GM12864 (cell line): ENCODE results near the gene CEP55.

Experiments used
- DNase-seq: peaks from one replicate; pipeline ENCODE4 v3.0.0-alpha.2; 2011; ENCODE audit warnings: low read depth
- H3K4me3 ChIP-seq: 2 replicates; pipeline ENCODE4 v1.5.1; 2011; ENCODE audit warnings: mild to moderate bottlenecking, low read depth, low read length, control low read depth
- TF ChIP-seq, protein P1 (sequence below): IDR thresholded peaks from 2 replicates; pipeline ENCODE4 v1.5.1; 2011; ENCODE audit warnings: low read depth, mild to moderate bottlenecking, moderate library complexity, low read length, control low read depth, inconsistent platforms; ENCODE audit errors: missing control alignments

The CEP55 gene

DNA sequence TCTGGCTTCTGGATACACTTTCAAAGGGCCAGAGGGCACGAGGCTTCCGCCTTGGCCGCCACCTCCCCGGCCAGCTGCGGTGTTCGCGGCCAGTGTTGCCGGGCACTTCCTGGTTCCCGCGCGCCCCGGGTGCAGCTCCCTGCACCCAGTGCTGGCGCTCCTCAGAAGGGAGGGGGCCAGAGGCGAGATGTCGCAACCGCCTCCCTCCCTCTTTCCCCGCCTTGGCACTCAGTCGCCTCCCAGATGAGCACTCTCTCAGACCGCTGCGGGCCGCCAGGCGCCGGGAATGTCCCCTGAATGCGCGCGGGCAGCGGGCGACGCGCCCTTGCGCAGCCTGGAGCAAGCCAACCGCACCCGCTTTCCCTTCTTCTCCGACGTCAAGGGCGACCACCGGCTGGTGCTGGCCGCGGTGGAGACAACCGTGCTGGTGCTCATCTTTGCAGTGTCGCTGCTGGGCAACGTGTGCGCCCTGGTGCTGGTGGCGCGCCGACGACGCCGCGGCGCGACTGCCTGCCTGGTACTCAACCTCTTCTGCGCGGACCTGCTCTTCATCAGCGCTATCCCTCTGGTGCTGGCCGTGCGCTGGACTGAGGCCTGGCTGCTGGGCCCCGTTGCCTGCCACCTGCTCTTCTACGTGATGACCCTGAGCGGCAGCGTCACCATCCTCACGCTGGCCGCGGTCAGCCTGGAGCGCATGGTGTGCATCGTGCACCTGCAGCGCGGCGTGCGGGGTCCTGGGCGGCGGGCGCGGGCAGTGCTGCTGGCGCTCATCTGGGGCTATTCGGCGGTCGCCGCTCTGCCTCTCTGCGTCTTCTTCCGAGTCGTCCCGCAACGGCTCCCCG lies 70.2 kb downstream of the CEP55 start, which contains the start of gene FFAR4:
Gene FFAR4, plus strand, starts transcription at position 231 of the 842 bp plus-strand sequence. Its CDS starts 56 bp downstream, at position 287.
- H3K4me3 ChIP-seq, result no peak within 1 kb of the TSS
- DNase-seq, result no peak
- TF ChIP-seq, protein P1, sequence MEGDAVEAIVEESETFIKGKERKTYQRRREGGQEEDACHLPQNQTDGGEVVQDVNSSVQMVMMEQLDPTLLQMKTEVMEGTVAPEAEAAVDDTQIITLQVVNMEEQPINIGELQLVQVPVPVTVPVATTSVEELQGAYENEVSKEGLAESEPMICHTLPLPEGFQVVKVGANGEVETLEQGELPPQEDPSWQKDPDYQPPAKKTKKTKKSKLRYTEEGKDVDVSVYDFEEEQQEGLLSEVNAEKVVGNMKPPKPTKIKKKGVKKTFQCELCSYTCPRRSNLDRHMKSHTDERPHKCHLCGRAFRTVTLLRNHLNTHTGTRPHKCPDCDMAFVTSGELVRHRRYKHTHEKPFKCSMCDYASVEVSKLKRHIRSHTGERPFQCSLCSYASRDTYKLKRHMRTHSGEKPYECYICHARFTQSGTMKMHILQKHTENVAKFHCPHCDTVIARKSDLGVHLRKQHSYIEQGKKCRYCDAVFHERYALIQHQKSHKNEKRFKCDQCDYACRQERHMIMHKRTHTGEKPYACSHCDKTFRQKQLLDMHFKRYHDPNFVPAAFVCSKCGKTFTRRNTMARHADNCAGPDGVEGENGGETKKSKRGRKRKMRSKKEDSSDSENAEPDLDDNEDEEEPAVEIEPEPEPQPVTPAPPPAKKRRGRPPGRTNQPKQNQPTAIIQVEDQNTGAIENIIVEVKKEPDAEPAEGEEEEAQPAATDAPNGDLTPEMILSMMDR, result no peak

DNA sequence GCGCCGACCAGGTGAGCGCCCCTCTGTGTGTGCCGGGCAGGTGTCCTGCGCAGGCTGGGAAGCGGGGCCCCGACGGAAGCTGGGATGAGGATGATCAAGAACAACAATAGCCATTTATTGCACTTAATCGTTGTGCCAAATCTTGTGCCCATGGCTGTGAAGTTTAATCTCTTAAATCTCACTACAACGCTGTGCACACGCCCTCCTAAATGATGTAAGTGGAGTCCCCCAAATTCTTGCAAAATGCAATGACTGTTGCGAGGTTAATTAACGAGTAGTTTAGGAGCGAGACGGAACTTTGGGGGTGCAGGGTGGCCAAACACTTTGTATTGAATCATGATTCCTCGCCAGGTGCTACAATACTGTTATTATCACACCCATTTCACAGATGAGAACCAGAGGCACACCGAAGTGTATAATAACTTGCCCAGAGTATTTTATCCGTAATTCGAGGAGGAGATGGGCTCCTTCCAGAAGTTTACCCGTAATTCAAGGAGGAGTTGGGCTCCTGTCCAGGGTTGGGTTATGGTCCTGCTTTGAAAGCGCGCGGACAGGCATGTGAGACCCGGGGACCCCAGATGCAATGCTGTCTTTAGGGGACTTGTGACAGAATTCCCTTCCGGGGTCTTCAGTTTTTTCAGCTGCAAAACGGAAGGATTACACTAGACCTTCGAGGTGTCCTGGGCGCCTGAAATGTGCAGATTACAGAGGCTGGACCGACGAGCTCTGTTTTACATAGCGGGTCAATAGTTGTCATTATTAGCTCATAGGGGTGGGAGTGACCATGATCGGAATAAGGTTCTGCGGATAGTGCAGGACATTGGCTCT lies 71.1 kb downstream of the CEP55 start:
- no peak for DNase-seq
- no peak overlapping the region for H3K4me3 ChIP-seq
- TF ChIP-seq, protein P1, result no peak

DNA sequence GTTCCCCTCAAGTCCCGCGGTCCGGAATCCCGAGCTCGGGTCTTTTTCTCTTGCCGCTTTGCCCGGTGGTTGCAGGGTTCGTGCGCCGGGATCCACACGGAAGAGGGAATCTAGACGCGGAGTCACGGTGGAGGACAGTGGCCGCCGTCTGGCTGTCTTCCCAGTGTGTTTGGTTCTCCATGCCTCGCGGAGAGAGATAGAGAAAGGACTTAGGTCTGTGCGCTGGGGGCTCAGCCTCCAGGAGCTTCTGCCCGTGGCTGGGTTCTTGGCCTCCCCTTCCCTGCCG lies 71.6 kb downstream of the CEP55 start:
- no peak overlapping the region for H3K4me3 ChIP-seq
- TF ChIP-seq, protein P1, result no peak
- no peak for DNase-seq

DNA sequence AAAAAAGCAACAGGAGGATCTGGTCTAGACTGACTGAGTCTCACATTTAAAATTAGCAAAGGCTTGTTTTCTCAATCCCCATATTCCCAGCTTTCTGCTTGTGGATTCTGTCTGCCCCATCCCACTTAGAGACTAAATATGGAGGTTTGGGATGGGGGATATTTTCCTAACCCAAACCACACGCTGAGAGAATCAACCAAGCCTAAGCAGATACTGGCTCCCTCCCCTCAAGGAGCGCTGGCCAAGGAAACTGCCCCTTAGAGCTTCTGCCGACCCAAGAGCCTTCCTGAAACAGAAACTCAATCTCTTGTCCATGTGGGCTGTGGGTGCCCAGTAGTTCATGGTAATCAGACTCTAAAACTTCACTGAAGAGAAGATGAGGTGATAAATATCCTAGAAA lies 74.0 kb downstream of the CEP55 start:
- TF ChIP-seq, protein P1, result no peak
- no peak overlapping the region for H3K4me3 ChIP-seq
- no peak for DNase-seq

DNA sequence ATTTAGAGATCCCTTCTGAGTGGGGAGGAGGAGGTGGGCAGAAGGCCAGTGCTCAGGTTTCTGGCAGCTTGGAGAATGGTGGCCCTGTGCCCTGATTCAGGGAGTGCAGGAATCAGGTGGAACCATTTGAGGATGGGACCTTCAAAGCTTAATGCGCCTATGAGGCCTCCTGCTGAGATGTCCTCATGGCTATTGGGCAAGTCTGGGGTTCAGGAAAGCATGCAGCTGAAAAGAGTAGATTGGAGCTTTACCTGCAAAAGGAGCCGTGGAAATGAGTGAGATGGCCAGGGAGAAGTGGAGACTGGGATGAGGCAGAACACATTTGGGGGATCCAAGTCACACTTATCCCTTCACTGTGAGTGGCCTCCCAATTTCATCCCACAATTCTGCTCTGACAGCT lies 76.2 kb downstream of the CEP55 start:
- no peak for DNase-seq
- TF ChIP-seq, protein P1, result no peak
- H3K4me3 ChIP-seq, result no peak overlapping the region

DNA sequence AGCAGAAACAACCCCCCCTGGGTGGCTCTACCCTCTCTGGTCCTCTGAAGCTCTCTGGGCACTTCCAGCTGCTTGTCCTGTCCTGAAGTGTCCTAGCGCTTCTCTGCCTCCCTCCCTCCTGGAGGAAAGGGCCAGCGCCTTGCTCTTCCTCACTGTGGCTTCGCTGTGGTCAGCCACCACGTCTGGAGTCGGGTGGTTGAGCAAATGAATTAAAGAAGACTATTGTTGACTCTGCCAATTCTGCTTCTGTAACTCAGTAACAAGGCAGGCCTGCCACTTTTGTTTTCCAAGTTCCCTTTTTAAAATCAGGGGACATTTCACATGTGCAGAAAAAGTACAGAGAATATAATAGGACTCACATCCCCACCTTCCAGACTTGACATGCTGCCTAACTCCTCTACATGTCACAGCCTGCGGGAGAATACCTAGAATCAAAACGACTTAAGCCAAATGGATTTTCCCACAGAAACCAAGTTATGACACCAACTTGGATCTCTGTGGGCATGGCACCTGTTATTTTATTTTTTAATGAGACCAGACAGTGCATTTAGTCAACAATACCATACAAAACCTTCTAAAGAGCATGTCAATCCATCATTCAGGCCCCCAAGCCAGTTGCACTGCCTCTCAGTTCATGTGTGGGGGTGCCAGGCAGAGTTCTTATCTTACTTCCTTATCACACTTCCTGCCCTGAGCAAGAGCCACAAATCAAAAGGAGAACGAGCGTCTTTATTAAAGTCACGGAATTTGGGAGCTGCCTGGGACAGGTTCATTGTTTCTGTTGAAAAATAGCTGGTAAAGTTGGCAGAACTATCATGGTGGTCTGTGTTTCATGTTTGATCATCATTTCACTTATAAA lies 76.9 kb downstream of the CEP55 start:
- no peak overlapping the region for H3K4me3 ChIP-seq
- TF ChIP-seq, protein P1, result no peak
- no peak for DNase-seq
